HFFc6 (cell line): ENCODE measurements around the gene PCYT2. TPM values are rescaled to one million over a fixed set of nuclear protein-coding genes. Genes with fewer than 3 reads are reported as not detected.

Source experiments
- DNase-seq: peaks from one replicate; pipeline ENCODE4 v3.0.0-alpha.2; 2018
- H3K27ac Mint-ChIP-seq: 2 replicates; pipeline ENCODE4 v1.8.0; 2020; ENCODE audit warnings: mild to moderate bottlenecking, mixed read lengths
- H3K27me3 Mint-ChIP-seq: 2 replicates; pipeline ENCODE4 v1.8.0; 2021; ENCODE audit warnings: mild to moderate bottlenecking, moderate library complexity, mixed read lengths; ENCODE audit not compliant: insufficient read depth
- H3K36me3 Mint-ChIP-seq: 2 replicates; pipeline ENCODE4 v1.8.0; 2021; ENCODE audit warnings: low read depth, mixed read lengths
- H3K4me1 Mint-ChIP-seq: 2 replicates; pipeline ENCODE4 v1.8.0; 2020; ENCODE audit warnings: low read depth, mixed read lengths
- H3K4me3 Mint-ChIP-seq: 2 replicates; pipeline ENCODE4 v1.8.0; 2020; ENCODE audit warnings: mild to moderate bottlenecking, moderate library complexity, mixed read lengths
- H3K9me3 Mint-ChIP-seq: 2 replicates; pipeline ENCODE4 v1.8.0; 2020; ENCODE audit warnings: mild to moderate bottlenecking, mixed read lengths
- CTCF ChIP-seq: fragments of 200-600 bp; sonication (generic); IDR thresholded peaks from 2 replicates; pipeline ENCODE4 v1.5.0; 2021; ENCODE audit warnings: antibody characterized with exemption, mild to moderate bottlenecking
- total RNA-seq, 6 experiments: library from RNA; stranded (reverse); fragmentation: NEBNext Ultra II Directional; extraction: Animal tissue kit (Norgen Biotek cat#: 25700); gene quantifications; 2 replicates in 1 of 6; 3 replicates in 5 of 6; pipeline ENCODE4 v1.2.3, GENCODE V29; 2021

Gene PCYT2
- total RNA-seq, 6 experiments from 2014 or later: 33.2 to 45.8 (median 35.8) TPM

GRCh38 chr17:81940538-81941483, 29.6 kb upstream of the PCYT2 start:
- no peak for TF ChIP-seq CTCF
- no peak for DNase-seq
- H3K4me1 Mint-ChIP-seq: peaks cover 10% of the 10 kb centered on the region
- no peak overlapping the region for H3K27ac Mint-ChIP-seq
- H3K9me3 Mint-ChIP-seq: no peaks in the 10 kb centered on the region
- peaks cover 13% of the 10 kb centered on the region for H3K27me3 Mint-ChIP-seq
- H3K4me3 Mint-ChIP-seq: no peak overlapping the region
- H3K36me3 Mint-ChIP-seq: no peaks in the 10 kb centered on the region

- DNase-seq: no peak
- Mint-ChIP-seq H3K27me3 (peaks cover 6% of the 10 kb centered on the region), H3K4me3 (no peak overlapping the region), H3K27ac (no peak overlapping the region), H3K4me1 (peaks cover 14% of the 10 kb centered on the region), H3K36me3 (no peaks in the 10 kb centered on the region), H3K9me3 (no peaks in the 10 kb centered on the region)
- TF ChIP-seq CTCF: no peak
Observed at GRCh38 chr17:81939881-81940385, 28.7 kb upstream of the PCYT2 start.

- Mint-ChIP-seq H3K27ac (no peak overlapping the region), H3K9me3 (no peaks in the 10 kb centered on the region), H3K4me3 (no peak overlapping the region), H3K27me3 (peaks cover 6% of the 10 kb centered on the region), H3K4me1 (peaks cover 14% of the 10 kb centered on the region), H3K36me3 (no peaks in the 10 kb centered on the region)
- no peak for TF ChIP-seq CTCF
- no peak for DNase-seq
Observed at GRCh38 chr17:81939218-81939617, 28.0 kb upstream of the PCYT2 start.

- Mint-ChIP-seq H3K27ac (peak overlapping the region; percentile 25; the same call in 1 of the 2 replicates), H3K27me3 (no peaks in the 10 kb centered on the region; the same call in 1 of the 2 replicates), H3K9me3 (no peaks in the 10 kb centered on the region), H3K4me1 (peaks cover 14% of the 10 kb centered on the region), H3K36me3 (no peaks in the 10 kb centered on the region), H3K4me3 (peak overlapping the region; percentile 90)
- no peak for DNase-seq
- TF ChIP-seq CTCF: no peak
Observed at GRCh38 chr17:81935709-81936084, 24.5 kb upstream of the PCYT2 start.

GRCh38 chr17:81934850-81935708, 23.9 kb upstream of the PCYT2 start:
- peaks cover 14% of the 10 kb centered on the region for H3K4me1 Mint-ChIP-seq
- TF ChIP-seq CTCF: no peak
- H3K4me3 Mint-ChIP-seq: peak overlapping the region; percentile 90; the same call in 1 of the 2 replicates
- no peaks in the 10 kb centered on the region; the same call in 1 of the 2 replicates for H3K27me3 Mint-ChIP-seq
- no peak for DNase-seq
- no peak overlapping the region for H3K27ac Mint-ChIP-seq
- no peaks in the 10 kb centered on the region for H3K9me3 Mint-ChIP-seq
- no peaks in the 10 kb centered on the region for H3K36me3 Mint-ChIP-seq
